GM18499 (cell line): ENCODE results near the gene ZC3H12C.
"Not testable (repeated sequence)": the region's sequence is repeated elsewhere in the genome, so short reads cannot be mapped to it uniquely, and the experiment has no call there.

ENCODE experiments used
- ATAC-seq: cut with Tn5 transposase; IDR thresholded peaks from one replicate; pipeline ENCODE4 v1.9.1; 2021; ENCODE audit warnings: moderate number of reproducible peaks; ENCODE audit not compliant: insufficient read depth, unreplicated experiment

Gene ZC3H12C

DNA sequence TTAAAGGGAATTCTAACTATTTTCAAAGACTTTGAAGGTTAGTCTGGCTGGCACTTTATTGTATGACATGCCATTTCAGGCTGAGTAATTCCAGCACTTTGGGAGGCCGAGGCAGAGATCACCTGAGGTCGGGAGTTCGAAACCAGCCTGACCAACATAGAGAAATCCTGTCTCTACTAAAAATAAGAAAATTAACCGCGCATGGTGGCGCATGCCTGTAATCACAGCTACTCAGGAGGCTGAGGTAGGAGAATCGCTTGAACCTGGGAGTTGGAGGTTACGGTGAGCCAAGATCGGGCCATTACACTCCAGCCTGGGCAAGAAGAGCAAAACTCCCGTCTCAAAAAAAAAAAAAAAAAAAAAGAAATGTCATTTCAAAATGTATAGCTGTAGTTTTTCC, 107.6 kb downstream of the ZC3H12C start:
- ATAC-seq, result no peak

DNA sequence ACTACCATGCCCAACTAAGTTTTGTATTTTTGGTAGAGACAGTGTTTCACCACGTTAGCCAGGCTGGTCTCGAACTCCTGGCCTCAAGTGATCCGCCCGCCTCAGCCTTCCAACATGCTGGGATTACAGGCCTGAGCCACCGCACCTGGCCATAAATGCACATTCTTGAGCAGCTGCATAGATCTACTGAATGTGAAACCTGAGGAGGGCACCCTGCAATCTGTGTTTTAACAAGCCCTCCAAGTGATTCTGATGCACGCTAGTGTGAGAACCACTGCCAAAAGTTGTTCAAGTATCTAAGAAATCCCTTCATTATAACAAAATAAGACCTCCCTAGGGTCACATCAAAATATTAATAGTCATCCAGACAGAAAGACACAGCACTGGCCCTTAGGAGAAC, 113.9 kb downstream of the ZC3H12C start:
- no peak for ATAC-seq

DNA sequence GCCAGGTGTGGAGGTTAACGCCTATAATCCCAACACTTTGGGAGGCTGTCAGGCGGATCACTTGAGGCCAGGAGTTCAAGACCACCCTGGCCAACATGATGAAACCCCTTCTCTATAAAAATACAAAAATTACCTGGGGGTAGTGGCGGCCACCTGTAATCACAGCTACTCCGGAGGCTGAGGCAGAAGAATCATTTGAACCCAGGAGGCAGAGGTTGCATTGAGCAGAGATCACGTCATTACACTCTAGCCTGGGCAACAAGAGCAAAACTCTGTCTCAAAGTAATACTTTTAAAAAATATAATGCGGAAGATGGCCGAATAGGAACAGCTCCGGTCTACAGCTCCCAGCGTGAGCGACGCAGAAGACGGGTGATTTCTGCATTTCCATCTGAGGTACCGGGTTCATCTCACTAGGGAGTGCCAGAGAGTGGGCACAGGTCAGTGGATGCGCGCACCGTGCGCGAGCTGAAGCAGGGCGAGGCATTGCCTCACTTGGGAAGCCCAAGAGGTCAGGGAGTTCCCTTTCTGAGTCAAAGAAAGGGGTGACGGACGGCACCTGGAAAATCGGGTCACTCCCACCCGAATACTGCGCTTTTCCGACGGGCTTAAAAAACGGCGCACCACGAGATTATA, 115.6 kb downstream of the ZC3H12C start:
- ATAC-seq, result not testable (repeated sequence)

DNA sequence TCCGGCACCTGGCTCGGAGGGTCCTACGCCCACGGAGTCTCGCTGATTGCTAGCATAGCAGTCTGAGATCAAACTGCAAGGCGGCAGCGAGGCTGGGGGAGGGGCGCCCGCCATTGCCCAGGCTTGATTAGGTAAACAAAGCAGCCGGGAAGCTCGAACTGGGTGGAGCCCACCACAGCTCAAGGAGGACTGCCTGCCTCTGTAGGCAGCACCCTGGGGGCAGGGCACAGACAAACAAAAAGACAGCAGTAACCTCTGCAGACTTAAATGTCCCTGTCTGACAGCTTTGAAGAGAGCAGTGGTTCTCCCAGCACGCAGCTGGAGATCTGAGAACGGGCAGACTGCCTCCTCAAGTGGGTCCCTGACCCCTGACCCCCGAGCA, 116.1 kb downstream of the ZC3H12C start:
- not testable (repeated sequence) for ATAC-seq

DNA sequence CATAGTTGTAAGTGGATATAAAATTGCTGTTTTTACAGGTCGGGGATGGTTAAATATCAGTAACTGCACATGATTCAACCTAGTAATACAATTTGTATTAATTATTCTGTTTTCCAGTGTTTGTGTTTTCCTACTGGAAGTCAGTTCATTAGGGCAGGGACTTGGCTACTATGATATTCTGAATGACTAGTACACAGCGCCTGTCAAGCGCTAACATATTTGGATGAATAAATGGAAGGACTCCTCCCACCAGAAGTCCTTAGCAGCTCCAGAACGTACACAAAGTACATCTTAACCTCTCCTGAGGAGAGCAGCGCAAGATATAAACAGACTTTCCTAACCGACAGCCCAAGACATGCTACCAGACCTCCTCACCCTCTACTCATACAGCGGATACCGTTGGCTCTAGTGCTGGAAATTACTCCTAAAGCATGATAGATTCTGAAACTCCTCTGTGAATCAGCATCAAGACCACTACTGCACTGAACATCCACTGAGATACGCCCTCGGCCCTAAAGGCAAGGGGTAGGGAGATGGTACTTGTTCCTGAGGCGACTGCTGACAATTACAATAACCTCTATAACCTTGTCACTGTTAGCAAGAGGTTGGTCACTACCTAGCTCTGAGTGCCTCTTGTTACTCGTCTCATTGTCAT, 124.2 kb downstream of the ZC3H12C start:
- ATAC-seq, result no peak

DNA sequence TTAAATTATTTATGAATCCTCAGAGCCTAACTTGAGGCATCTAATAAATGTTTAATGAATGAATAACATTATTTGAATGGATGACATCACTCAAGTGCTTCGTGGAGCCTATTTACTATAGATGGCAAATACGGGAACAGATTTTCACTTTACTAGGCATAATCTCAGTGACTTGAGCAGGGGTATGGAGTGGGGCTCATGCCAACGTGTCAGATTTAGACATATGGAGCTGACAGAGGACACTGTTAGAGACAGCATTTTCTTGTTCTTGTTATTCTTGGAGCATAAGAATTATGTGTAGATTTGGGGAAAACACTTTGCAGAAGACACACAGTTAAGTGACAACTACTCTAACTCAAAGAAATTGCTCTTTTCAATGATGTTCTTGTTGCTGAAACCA, 124.7 kb downstream of the ZC3H12C start:
- no peak for ATAC-seq

DNA sequence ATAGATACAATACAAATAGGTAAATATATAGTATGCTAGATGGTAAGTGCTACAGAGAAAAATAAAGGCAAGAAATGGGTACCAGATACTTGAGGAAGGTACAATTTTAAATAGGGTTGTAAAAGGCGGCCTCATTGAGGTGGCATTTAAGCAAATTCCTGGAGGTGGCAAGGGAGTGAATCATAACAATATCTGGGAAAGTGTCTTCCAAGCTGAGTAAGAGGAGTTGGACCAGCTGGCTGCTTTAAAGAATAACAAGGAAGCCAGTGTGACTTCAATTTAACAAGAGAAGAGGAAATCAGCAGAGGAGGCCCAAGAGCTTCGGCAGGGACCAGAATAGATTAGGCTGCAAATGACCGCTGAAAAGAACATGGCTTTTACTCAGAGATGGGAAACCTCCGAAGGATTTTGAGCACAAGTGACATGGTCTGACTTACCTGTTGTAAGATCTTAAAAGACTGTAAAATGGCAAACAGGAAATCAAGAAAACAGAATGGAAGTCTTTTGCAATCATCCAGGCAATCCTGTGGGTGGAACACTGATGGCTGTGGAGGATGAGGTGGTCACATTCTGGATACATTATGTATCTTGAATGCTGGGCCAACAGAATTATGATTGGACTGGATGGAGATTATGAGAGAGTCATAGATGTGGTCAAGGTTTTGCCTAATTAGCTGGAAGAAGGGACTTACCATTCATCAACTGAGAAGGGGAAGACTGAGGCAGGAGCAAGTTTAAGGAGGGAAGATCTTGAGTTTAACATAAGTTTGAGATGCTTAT, 126.0 kb downstream of the ZC3H12C start:
- ATAC-seq, result no peak
